Measurements from ENCODE around the gene TRPM8.

DNA sequence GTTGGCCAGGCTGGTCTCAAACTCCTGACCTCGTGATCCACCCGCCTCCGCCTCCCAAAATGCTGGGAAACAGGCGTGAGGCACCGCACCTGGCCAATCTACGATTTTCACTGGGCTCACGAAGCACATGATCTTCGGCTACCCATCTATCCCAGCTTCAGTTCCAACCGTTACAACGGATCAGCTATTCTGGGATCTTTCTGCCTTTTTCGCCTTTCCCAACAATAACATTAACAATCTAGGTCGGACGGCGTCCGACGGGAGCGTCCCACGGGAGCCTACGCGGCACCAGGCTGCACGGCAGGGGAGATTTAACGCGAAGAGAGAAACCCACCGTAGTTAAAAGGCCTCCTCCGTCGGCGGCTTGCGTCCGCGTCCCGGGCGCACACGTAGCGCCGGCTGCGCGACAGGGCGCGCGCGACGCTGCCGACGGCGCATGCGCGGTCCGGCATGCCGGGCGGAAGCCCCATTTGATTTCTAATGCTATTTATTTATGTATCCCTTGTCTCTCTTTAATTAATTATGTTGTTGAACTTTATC lies 49.1 kb upstream of the TRPM8 start, which contains the start of gene MSL3B:
- TF ChIP-seq POLR2A (IDR thresholded peaks at IDR 0.05; ENCODE audit: extremely low read depth, insufficient read length) (peak; percentile 21), MYC (IDR thresholded peaks at IDR 0.05; ENCODE audit: low read depth, low read length) (no peak)
- TF ChIP-seq, protein P1, sequence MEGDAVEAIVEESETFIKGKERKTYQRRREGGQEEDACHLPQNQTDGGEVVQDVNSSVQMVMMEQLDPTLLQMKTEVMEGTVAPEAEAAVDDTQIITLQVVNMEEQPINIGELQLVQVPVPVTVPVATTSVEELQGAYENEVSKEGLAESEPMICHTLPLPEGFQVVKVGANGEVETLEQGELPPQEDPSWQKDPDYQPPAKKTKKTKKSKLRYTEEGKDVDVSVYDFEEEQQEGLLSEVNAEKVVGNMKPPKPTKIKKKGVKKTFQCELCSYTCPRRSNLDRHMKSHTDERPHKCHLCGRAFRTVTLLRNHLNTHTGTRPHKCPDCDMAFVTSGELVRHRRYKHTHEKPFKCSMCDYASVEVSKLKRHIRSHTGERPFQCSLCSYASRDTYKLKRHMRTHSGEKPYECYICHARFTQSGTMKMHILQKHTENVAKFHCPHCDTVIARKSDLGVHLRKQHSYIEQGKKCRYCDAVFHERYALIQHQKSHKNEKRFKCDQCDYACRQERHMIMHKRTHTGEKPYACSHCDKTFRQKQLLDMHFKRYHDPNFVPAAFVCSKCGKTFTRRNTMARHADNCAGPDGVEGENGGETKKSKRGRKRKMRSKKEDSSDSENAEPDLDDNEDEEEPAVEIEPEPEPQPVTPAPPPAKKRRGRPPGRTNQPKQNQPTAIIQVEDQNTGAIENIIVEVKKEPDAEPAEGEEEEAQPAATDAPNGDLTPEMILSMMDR (IDR thresholded peaks at IDR 0.05; ENCODE audit: low read depth, low read length) = no peak

All from NB4 (cell line).